Measurements from ENCODE around the gene TUBA1A. TPM values are rescaled to one million over a fixed set of nuclear protein-coding genes. Genes with fewer than 3 reads are reported as not detected.

The TUBA1A gene
- total and polyA plus RNA-seq, 2 experiments from 2014 or later: 189 to 424 TPM

- TF ChIP-seq ZNF114 (CRISPR knock-in tag; IDR thresholded peaks at IDR 0.05): no peak
- TF ChIP-seq, protein P1, sequence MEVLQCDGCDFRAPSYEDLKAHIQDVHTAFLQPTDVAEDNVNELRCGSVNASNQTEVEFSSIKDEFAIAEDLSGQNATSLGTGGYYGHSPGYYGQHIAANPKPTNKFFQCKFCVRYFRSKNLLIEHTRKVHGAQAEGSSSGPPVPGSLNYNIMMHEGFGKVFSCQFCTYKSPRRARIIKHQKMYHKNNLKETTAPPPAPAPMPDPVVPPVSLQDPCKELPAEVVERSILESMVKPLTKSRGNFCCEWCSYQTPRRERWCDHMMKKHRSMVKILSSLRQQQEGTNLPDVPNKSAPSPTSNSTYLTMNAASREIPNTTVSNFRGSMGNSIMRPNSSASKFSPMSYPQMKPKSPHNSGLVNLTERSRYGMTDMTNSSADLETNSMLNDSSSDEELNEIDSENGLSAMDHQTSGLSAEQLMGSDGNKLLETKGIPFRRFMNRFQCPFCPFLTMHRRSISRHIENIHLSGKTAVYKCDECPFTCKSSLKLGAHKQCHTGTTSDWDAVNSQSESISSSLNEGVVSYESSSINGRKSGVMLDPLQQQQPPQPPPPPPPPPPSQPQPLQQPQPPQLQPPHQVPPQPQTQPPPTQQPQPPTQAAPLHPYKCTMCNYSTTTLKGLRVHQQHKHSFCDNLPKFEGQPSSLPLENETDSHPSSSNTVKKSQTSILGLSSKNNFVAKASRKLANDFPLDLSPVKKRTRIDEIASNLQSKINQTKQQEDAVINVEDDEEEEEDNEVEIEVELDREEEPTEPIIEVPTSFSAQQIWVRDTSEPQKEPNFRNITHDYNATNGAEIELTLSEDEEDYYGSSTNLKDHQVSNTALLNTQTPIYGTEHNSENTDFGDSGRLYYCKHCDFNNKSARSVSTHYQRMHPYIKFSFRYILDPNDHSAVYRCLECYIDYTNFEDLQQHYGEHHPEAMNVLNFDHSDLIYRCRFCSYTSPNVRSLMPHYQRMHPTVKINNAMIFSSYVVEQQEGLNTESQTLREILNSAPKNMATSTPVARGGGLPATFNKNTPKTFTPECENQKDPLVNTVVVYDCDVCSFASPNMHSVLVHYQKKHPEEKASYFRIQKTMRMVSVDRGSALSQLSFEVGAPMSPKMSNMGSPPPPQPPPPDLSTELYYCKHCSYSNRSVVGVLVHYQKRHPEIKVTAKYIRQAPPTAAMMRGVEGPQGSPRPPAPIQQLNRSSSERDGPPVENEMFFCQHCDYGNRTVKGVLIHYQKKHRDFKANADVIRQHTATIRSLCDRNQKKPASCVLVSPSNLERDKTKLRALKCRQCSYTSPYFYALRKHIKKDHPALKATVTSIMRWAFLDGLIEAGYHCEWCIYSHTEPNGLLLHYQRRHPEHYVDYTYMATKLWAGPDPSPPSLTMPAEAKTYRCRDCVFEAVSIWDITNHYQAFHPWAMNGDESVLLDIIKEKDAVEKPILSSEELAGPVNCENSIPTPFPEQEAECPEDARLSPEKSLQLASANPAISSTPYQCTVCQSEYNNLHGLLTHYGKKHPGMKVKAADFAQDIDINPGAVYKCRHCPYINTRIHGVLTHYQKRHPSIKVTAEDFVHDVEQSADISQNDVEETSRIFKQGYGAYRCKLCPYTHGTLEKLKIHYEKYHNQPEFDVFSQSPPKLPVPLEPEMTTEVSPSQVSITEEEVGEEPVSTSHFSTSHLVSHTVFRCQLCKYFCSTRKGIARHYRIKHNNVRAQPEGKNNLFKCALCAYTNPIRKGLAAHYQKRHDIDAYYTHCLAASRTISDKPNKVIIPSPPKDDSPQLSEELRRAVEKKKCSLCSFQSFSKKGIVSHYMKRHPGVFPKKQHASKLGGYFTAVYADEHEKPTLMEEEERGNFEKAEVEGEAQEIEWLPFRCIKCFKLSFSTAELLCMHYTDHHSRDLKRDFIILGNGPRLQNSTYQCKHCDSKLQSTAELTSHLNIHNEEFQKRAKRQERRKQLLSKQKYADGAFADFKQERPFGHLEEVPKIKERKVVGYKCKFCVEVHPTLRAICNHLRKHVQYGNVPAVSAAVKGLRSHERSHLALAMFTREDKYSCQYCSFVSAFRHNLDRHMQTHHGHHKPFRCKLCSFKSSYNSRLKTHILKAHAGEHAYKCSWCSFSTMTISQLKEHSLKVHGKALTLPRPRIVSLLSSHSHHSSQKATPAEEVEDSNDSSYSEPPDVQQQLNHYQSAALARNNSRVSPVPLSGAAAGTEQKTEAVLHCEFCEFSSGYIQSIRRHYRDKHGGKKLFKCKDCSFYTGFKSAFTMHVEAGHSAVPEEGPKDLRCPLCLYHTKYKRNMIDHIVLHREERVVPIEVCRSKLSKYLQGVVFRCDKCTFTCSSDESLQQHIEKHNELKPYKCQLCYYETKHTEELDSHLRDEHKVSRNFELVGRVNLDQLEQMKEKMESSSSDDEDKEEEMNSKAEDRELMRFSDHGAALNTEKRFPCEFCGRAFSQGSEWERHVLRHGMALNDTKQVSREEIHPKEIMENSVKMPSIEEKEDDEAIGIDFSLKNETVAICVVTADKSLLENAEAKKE (CRISPR knock-in tag; IDR thresholded peaks at IDR 0.05): no peak
- no peak for TF ChIP-seq NANOG (IDR thresholded peaks at IDR 0.05; ENCODE audit: borderline replicate concordance)
- no peak overlapping the region for H3K27ac Mint-ChIP-seq
- Histone ChIP-seq H3F3A (replicated peaks; ENCODE audit: low read depth) (no peaks in the 10 kb centered on the region), H3K4me2 (no peak overlapping the region), H3K4me3 (no peak overlapping the region), H3K4me1 (ENCODE audit: insufficient read depth) (peaks cover 16% of the 10 kb centered on the region), H2AFZ (no peak overlapping the region), H4K20me1 (replicated peaks; ENCODE audit: insufficient read depth) (peaks cover 4% of the 10 kb centered on the region; the same call in 1 of the 2 replicates), H3K79me2 (replicated peaks; ENCODE audit: insufficient read depth) (peaks cover 19% of the 10 kb centered on the region), H3K36me3 (ENCODE audit: insufficient read depth) (peaks cover 3% of the 10 kb centered on the region; the same call in 1 of the 2 replicates), H3K27me3 (ENCODE audit: insufficient read depth) (no peaks in the 10 kb centered on the region), H3K9me2 (ENCODE audit: insufficient read depth) (no peaks in the 10 kb centered on the region), H3K27ac (ENCODE audit: low read depth) (no peak overlapping the region)
- H3K4me3 Mint-ChIP-seq: no peak overlapping the region
- peaks cover 8% of the 10 kb centered on the region for H3K36me3 Mint-ChIP-seq (ENCODE audit: low read depth)
- ATAC-seq (no peak), DNase-seq (ENCODE audit: low spot score) (no peak)
- H3K9me3 Mint-ChIP-seq: no peaks in the 10 kb centered on the region
- peaks cover 2% of the 10 kb centered on the region for H3K27me3 Mint-ChIP-seq (ENCODE audit: insufficient read depth, low read depth, poor library complexity)
- peaks cover 15% of the 10 kb centered on the region for H3K4me1 Mint-ChIP-seq
These were observed 2.1 kb upstream of the TUBA1A start for GRCh38 chr12:49190974-49191373.

DNA sequence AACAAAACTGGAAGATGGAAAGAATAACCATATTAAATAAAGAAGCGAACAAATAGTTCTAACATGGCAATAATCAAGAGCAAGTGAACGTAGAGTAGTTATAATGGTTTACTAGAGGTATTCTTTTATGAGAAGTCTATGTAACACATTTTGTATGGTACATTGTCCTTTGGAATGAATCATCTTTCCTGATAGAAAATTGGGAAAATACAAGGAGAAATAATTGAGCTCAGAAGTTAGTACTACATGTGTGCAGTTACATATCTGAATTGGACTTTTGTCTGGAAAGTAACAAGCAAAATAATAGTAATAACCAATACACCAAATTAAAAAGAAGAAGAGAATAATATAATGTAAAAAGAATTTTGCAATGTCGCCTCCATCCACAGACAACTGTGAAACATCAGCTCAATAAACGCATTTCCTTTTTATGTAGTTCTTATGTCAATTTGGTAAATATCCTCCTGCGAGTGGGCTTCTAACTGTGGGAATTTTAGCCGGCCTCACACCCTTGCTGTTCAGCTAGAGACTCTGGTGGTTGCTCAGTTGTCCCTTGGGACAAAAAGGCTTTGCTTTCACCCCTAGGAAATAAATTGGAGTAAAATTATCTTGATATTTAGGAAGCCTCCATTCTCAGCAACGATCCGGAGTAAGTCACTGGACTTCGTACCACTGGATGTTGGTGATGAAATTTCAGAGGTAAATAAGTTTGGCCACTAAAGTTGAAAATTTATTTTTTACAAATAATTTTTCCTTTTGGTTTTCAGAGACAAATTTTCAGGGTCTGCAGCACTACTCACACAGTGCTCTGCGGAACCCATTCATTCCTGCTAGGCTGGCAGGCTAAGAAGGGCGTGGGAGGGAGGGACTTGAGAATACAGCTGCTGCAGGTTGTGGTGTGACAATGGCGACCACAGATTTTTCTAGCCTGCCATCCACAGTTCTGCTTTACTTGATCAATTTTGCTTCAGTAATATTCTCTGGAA lies 1.1 kb upstream of the TUBA1A start:
- peak overlapping the region; percentile 3; the same call in 1 of the 2 replicates for H2AFZ ChIP-seq
- H3K9me2 ChIP-seq (ENCODE audit: insufficient read depth): no peaks in the 10 kb centered on the region
- Mint-ChIP-seq H3K36me3 (ENCODE audit: low read depth) (peaks cover 17% of the 10 kb centered on the region), H3K4me3 (peak overlapping the region; percentile 95), H3K4me1 (peaks cover 12% of the 10 kb centered on the region), H3K27ac (no peak overlapping the region), H3K9me3 (no peaks in the 10 kb centered on the region), H3K27me3 (ENCODE audit: insufficient read depth, low read depth, poor library complexity) (peaks cover 3% of the 10 kb centered on the region)
- H3K4me3 ChIP-seq: peak overlapping the region; percentile 41
- H4K20me1 ChIP-seq (replicated peaks; ENCODE audit: insufficient read depth): peaks cover 4% of the 10 kb centered on the region; the same call in 1 of the 2 replicates
- H3K36me3 ChIP-seq (ENCODE audit: insufficient read depth): peaks cover 10% of the 10 kb centered on the region; the same call in 1 of the 2 replicates
- peak overlapping the region; percentile 76; the same call in 1 of the 2 replicates for H3K27ac ChIP-seq (ENCODE audit: low read depth)
- peak overlapping the region; percentile 65 for H3K4me2 ChIP-seq
- H3K79me2 ChIP-seq (replicated peaks; ENCODE audit: insufficient read depth): peaks cover 19% of the 10 kb centered on the region
- H3K27me3 ChIP-seq (ENCODE audit: insufficient read depth): no peaks in the 10 kb centered on the region
- DNase-seq (ENCODE audit: low spot score) (peak; percentile 38), ATAC-seq (no peak)
- peaks cover 16% of the 10 kb centered on the region for H3K4me1 ChIP-seq (ENCODE audit: insufficient read depth)
- no peaks in the 10 kb centered on the region for H3F3A ChIP-seq (replicated peaks; ENCODE audit: low read depth)
- TF ChIP-seq POLR2AphosphoS5 (IDR thresholded peaks at IDR 0.05; ENCODE audit: low read depth) (no peak), REST (IDR thresholded peaks at IDR 0.05; ENCODE audit: unreplicated experiment) (no peak), CTCF (conservative IDR thresholded peaks at IDR 0.05; ENCODE audit: low read depth in 2 of 2) (no peak), ZNF114 (CRISPR knock-in tag; IDR thresholded peaks at IDR 0.05) (no peak), EZH2phosphoT487 (IDR thresholded peaks at IDR 0.05; ENCODE audit: unreplicated experiment) (no peak), STAT1 (IDR thresholded peaks at IDR 0.05; ENCODE audit: unreplicated experiment) (no peak)

Measured in GM23338 (cell line).